Lung (tissue), 12 donors: ENCODE measurements around the gene HYAL3. TPM values are rescaled to one million over a fixed set of nuclear protein-coding genes. Genes with fewer than 3 reads are reported as not detected.
A peak's percentile ranks its signal among the peaks of the same experiment; 100 is the strongest.

Source experiments
- ATAC-seq: fragments of 200-7000 bp; cut with Tn5 transposase; one replicate; pipeline ENCODE4 v1.9.1; 2020; ENCODE audit warnings: moderate number of reproducible peaks; ENCODE audit not compliant: insufficient read depth, low FRiP score
- DNase-seq, 3 donors: peaks; one replicate each; pipeline ENCODE4 v3.0.0-alpha.2; 2013 to 2017
- H3K27ac ChIP-seq, 2 donors: one replicate each; pipeline ENCODE4 v1.5.1; 2013; ENCODE audit warnings: mild to moderate bottlenecking in 2 of 2, moderate library complexity in 2 of 2, control low read depth in 1 of 2, inconsistent platforms in 1 of 2, low read depth in 1 of 2, low read length in 1 of 2
- H3K27me3 ChIP-seq, 3 donors: one replicate each; pipeline ENCODE4 v1.5.1; 2013; ENCODE audit warnings: low read length in 2 of 3; ENCODE audit not compliant: control insufficient read depth in 3 of 3, insufficient read depth in 3 of 3
- H3K36me3 ChIP-seq, 4 donors: one replicate each; pipeline ENCODE4 v1.5.1; 2013; ENCODE audit warnings: low read length in 4 of 4, mild to moderate bottlenecking in 1 of 4, moderate library complexity in 1 of 4; ENCODE audit not compliant: control insufficient read depth in 4 of 4, insufficient read depth in 4 of 4
- H3K4me1 ChIP-seq, 5 donors: one replicate each; pipeline ENCODE4 v1.5.1; 2013; ENCODE audit warnings: low read length in 5 of 5, mild to moderate bottlenecking in 2 of 5, moderate library complexity in 1 of 5; ENCODE audit not compliant: control insufficient read depth in 5 of 5, insufficient read depth in 5 of 5
- H3K4me3 ChIP-seq: one replicate; pipeline ENCODE4 v1.5.1; 2013; ENCODE audit warnings: mild to moderate bottlenecking, control low read depth, moderate library complexity
- H3K9ac ChIP-seq, 2 donors: one replicate each; pipeline ENCODE4 v1.5.1; 2013; ENCODE audit warnings: low read length in 2 of 2, control low read depth in 1 of 2; ENCODE audit not compliant: insufficient read depth in 1 of 2
- H3K9me3 ChIP-seq, 4 donors: one replicate each; pipeline ENCODE4 v1.5.1; 2013; ENCODE audit warnings: low read length in 3 of 4, mild to moderate bottlenecking in 1 of 4, moderate library complexity in 1 of 4; ENCODE audit not compliant: control insufficient read depth in 4 of 4, insufficient read depth in 3 of 4
- WGBS, 2 donors: extraction: QIAGEN DNeasy Blood & Tissue Kit; methylation state at CpG; one replicate each; pipeline ENCODE4 v1.1.7; 2013; 5-methylcytosine and 5-hydroxymethylcytosine counted together
- polyA plus RNA-seq, 2 donors: library from polyadenylated mRNA; stranded (reverse); fragments of 200-250 nt; gene quantifications; one replicate each; pipeline ENCODE4 v1.2.1, GENCODE V29; 2013
- total RNA-seq, 2 donors: library from RNA; depleted of rRNA in 1 of 2; stranded (reverse); fragments of >200 nt in 1 of 2; gene quantifications; one replicate each; pipeline ENCODE4 v1.2.1, GENCODE V29; 2014 to 2021
- TF ChIP-seq, protein P1 (sequence below): IDR thresholded peaks from 2 replicates; pipeline ENCODE4 v1.5.1; 2012; ENCODE audit warnings: mild to moderate bottlenecking; ENCODE audit errors: control extremely low read depth, extremely low read depth
- donor health status: control.
- donor health status: control.
- donor health status: Bipolar disorder and iron deficiency.
- donor health status: healthy.
- donor health status: DM: yes; HTN: yes; CAD: no.

The HYAL3 gene
- total and polyA plus RNA-seq, 4 donors = 1.4 to 4.9 (median 3.3) TPM

DNA sequence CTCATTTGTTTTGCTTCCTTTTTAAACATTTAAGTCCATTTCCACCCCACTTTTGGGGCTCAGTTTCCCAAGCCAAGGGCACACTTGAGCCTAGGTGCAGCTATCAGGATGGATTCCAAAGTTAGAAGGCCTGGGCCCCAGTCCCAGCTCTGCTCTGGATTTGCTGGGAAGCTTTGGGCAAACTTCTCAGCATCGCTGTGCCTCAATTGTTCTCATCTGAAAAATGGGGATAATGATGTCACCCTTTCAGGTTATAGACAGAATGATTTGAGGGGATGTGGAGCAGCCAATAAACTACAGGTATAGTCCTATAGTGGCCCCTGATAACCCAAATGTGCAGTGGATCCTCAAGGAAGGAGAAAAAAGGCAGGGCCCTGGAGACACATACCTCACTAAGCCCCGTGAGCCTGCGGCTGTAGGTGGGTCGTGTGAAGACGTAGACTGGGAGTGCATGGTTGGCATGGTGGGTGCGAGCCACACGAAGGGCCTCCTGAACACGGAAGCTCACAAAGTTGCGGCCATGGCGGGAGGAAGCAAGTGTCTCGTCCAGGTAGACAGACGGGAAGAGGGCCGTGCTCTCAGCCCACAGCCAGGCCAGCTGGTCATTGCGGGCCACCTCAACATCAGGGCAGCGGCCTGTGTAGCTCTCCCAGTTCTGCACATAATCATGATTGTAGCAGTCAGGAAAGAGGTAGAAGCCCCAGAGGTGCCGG is 20.1 kb upstream of the HYAL3 start:
- H3K27ac ChIP-seq = peak overlapping the region in 1 of 2 donors; percentile 77
- H3K9ac ChIP-seq = peak overlapping the region in 1 of 2 donors; percentile 34

DNA sequence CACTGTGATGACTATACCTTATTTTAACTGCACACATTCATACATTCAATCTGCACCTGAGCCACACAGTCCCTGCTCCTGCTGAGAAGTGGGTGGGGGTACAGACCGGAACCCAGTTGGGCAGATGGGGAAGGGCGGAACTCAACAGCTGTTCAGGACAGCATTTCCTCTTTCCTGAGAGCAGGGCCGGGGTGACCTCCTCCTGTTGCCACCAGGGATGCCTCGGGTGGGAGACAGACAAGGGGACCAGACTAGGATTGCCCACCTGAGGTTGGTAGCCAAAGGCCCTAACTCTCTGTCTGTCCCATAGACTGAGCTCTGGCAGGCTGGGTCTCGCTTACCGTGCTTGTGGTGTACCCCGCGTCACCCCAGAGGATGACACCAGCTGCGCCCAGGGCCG is 19.4 kb upstream of the HYAL3 start:
- peak overlapping the region in 1 of 2 donors; percentile 34 for H3K9ac ChIP-seq
- TF ChIP-seq, protein P1, sequence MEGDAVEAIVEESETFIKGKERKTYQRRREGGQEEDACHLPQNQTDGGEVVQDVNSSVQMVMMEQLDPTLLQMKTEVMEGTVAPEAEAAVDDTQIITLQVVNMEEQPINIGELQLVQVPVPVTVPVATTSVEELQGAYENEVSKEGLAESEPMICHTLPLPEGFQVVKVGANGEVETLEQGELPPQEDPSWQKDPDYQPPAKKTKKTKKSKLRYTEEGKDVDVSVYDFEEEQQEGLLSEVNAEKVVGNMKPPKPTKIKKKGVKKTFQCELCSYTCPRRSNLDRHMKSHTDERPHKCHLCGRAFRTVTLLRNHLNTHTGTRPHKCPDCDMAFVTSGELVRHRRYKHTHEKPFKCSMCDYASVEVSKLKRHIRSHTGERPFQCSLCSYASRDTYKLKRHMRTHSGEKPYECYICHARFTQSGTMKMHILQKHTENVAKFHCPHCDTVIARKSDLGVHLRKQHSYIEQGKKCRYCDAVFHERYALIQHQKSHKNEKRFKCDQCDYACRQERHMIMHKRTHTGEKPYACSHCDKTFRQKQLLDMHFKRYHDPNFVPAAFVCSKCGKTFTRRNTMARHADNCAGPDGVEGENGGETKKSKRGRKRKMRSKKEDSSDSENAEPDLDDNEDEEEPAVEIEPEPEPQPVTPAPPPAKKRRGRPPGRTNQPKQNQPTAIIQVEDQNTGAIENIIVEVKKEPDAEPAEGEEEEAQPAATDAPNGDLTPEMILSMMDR = no peak

More for the DNA sequence above, 20.1 kb upstream of the HYAL3 start:
- Histone ChIP-seq H3K4me1 (peaks cover 0 to 52% (median 13%) of the 10 kb centered on the region in 5 donors), H3K27me3 (no peaks in the 10 kb centered on the region), H3K9me3 (no peaks in the 10 kb centered on the region), H3K36me3 (peaks cover 0 to 21% (median 16%) of the 10 kb centered on the region in 4 donors), H3K4me3 (peak overlapping the region; percentile 89)
- 71 to 92% methylated on average over 16 of the region's 16 CpGs for WGBS, 2 donors
- ATAC-seq (no peak), DNase-seq (no peak)
- TF ChIP-seq, protein P1 = no peak

DNA sequence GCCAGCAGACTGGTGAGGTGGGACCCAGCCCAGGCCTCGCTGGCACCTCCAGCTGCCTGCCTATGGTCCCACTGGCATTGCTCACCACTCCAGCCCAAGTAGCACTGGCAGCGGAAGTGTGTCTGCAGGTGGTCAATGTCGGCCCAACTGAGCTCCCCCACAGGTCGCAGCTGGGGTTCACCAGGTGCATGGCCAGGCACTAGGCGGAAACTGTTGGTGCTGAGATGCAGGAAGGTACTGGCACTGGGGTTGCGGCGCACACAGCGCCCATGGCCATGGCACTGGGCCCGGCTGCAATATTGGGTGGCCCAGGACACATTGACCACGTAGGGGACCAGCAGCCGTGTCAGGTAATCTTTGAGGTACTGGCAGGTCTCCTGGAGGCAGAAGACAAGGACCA is 19.0 kb upstream of the HYAL3 start:
- no peak for DNase-seq
- peak overlapping the region in 1 of 2 donors; percentile 77 for H3K27ac ChIP-seq
- TF ChIP-seq, protein P1 = no peak
- peak overlapping the region; percentile 89 for H3K4me3 ChIP-seq
- peaks cover 0 to 21% (median 16%) of the 10 kb centered on the region in 4 donors for H3K36me3 ChIP-seq
- no peak for ATAC-seq
- H3K9ac ChIP-seq = no peak overlapping the region
- 75 to 81% methylated on average over 11 of the region's 11 CpGs for WGBS, 2 donors
- H3K4me1 ChIP-seq = peaks cover 0 to 54% (median 13%) of the 10 kb centered on the region in 5 donors
- no peaks in the 10 kb centered on the region for H3K9me3 ChIP-seq
- H3K27me3 ChIP-seq = no peaks in the 10 kb centered on the region

More for the DNA sequence above, 19.4 kb upstream of the HYAL3 start:
- Histone ChIP-seq H3K27me3 (no peaks in the 10 kb centered on the region), H3K4me1 (peaks cover 0 to 54% (median 13%) of the 10 kb centered on the region in 5 donors), H3K4me3 (peak overlapping the region; percentile 89), H3K27ac (peak overlapping the region in 1 of 2 donors; percentile 77), H3K36me3 (peaks cover 0 to 21% (median 16%) of the 10 kb centered on the region in 4 donors), H3K9me3 (no peaks in the 10 kb centered on the region)
- WGBS, 2 donors = 50 to 59% methylated on average over 10 of the region's 10 CpGs
- ATAC-seq (no peak), DNase-seq (no peak)
